ENCODE results near the gene MUC20. TPM values are rescaled to one million over a fixed set of nuclear protein-coding genes. Genes with fewer than 3 reads are reported as not detected.

MUC20 gene
- total RNA-seq, 6 experiments from 2014 or later = 0.11 to 0.17 (median 0.14) TPM; not detected in 3

GRCh38 chr3:195754141-195754540, 33.4 kb downstream of the MUC20 start:
- Mint-ChIP-seq H3K4me1 (ENCODE audit: low read depth) (no peaks in the 10 kb centered on the region; the same call in 1 of the 2 replicates), H3K27ac (no peak overlapping the region), H3K27me3 (ENCODE audit: insufficient read depth) (peaks cover 34% of the 10 kb centered on the region), H3K9me3 (no peaks in the 10 kb centered on the region), H3K36me3 (ENCODE audit: low read depth) (no peaks in the 10 kb centered on the region), H3K4me3 (no peak overlapping the region)
- TF ChIP-seq CTCF (IDR thresholded peaks at IDR 0.05) = no peak
- DNase-seq = no peak

- H3K4me3 Mint-ChIP-seq = no peak overlapping the region
- no peaks in the 10 kb centered on the region for H3K36me3 Mint-ChIP-seq (ENCODE audit: low read depth)
- TF ChIP-seq CTCF (IDR thresholded peaks at IDR 0.05) = no peak
- H3K27ac Mint-ChIP-seq = no peak overlapping the region
- H3K27me3 Mint-ChIP-seq (ENCODE audit: insufficient read depth) = peaks cover 39% of the 10 kb centered on the region
- no peak for DNase-seq
- H3K9me3 Mint-ChIP-seq = no peaks in the 10 kb centered on the region
- no peaks in the 10 kb centered on the region; the same call in 1 of the 2 replicates for H3K4me1 Mint-ChIP-seq (ENCODE audit: low read depth)
These were observed 34.1 kb downstream of the MUC20 start for GRCh38 chr3:195754906-195755305.

DNA sequence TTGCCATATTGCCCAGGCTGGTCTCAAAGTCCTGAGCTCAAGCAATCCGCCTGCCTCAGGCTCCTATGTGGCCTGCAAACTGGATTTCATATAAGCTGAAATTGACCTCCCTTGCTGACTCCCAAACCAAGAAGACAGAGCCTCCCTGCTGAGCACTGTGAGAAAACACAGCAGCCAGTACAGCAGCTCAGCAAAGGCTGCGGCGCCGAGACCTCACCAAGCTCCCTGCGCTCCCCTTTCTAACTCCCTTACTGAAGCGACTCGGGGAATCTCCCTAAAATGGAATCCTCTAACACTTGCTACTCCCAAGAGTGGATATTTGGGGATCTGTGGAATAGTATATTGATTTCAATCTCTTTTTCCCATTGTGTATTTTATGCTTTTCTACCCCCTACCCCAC, 34.6 kb downstream of the MUC20 start:
- H3K9me3 Mint-ChIP-seq = no peaks in the 10 kb centered on the region
- H3K27ac Mint-ChIP-seq = no peak overlapping the region
- no peak for DNase-seq
- TF ChIP-seq CTCF (IDR thresholded peaks at IDR 0.05) = no peak
- no peak overlapping the region for H3K4me3 Mint-ChIP-seq
- peaks cover 40% of the 10 kb centered on the region for H3K27me3 Mint-ChIP-seq (ENCODE audit: insufficient read depth)
- no peaks in the 10 kb centered on the region; the same call in 1 of the 2 replicates for H3K4me1 Mint-ChIP-seq (ENCODE audit: low read depth)
- H3K36me3 Mint-ChIP-seq (ENCODE audit: low read depth) = no peaks in the 10 kb centered on the region

DNA sequence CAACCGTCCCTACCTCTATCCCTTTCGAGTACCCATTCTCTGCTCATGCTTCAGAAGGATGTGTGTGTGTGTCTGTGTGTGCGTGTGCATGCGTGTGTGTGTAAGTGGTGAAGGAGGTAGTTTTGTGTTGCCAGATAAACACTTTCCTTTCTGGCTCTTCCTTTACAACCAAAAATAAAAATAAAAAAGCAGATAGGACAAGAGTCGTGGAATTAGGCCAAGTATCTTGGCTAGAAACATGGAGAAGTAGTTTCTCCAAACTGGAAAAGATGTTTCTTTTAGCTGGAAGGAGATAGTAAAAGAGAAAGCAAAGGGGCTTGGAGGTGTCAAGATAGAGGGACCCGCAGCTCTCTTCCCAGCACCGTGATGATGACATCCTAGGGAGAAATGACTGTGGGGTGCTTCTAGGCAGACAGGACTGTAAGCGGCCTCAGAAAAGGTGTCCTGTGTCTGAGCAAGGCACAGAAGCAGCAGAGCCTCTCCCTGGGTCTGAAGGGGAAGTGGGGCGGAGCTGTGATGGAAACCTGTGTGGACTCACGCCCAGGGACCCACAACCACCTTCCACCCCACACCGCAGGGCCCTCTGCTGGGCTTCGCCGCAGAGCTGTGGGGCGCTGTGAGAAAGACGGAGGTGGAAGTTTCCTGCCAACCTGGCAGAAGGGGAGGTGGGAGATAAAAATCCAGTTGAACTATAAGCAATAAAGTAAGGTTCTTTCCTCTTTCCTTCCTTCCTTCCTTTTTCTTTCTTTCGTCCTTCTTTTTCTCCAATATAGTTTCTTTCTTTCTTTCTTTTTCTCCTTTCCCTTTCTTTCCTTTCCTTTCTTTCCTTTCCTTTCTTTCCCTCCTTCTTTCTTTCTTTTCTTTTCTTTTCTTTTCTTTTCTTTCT, 35.3 kb downstream of the MUC20 start:
- H3K9me3 Mint-ChIP-seq = no peaks in the 10 kb centered on the region
- no peak overlapping the region for H3K27ac Mint-ChIP-seq
- no peaks in the 10 kb centered on the region; the same call in 1 of the 2 replicates for H3K4me1 Mint-ChIP-seq (ENCODE audit: low read depth)
- TF ChIP-seq CTCF (IDR thresholded peaks at IDR 0.05) = no peak
- H3K4me3 Mint-ChIP-seq = no peak overlapping the region
- H3K27me3 Mint-ChIP-seq (ENCODE audit: insufficient read depth) = peaks cover 46% of the 10 kb centered on the region
- H3K36me3 Mint-ChIP-seq (ENCODE audit: low read depth) = no peaks in the 10 kb centered on the region
- DNase-seq = no peak

DNA sequence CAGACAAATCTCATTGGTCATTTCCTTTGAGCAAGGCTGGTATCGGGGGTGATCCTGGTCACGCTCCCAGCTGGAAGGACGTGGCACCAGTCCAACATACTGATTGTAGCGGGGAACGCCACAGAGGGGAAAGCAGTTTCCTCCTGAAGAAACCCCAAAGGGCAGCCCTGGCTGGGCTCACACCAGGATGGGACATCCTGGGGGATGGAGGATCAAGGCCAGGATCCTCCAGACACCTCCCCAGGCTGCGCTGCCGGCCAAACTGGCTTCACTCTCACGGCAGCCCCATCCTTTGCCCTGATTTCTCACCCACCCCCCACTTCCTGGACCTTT, 36.6 kb downstream of the MUC20 start:
- H3K36me3 Mint-ChIP-seq (ENCODE audit: low read depth) = no peaks in the 10 kb centered on the region
- H3K9me3 Mint-ChIP-seq = no peaks in the 10 kb centered on the region
- no peak for TF ChIP-seq CTCF (IDR thresholded peaks at IDR 0.05)
- peaks cover 48% of the 10 kb centered on the region for H3K27me3 Mint-ChIP-seq (ENCODE audit: insufficient read depth)
- no peak for DNase-seq
- H3K4me1 Mint-ChIP-seq (ENCODE audit: low read depth) = no peaks in the 10 kb centered on the region; the same call in 1 of the 2 replicates
- no peak overlapping the region for H3K4me3 Mint-ChIP-seq
- no peak overlapping the region for H3K27ac Mint-ChIP-seq

Measured in HFFc6 (cell line).